Adrenal gland (tissue), 5 donors: ENCODE measurements around the gene FCN2.

Experiments used
- CTCF ChIP-seq, 6 experiments: fragments of 450-650 bp in 4 of 6; fragments of 200-600 bp in 2 of 6; sonication (generic) in 1 of 6; IDR thresholded peaks; 1 replicate in 5 of 6; 2 replicates in 1 of 6; pipeline versions ENCODE4 v1.5.1 to v1.8.0; 2016 to 2021; ENCODE audit warnings: antibody characterized with exemption in 6 of 6, mild to moderate bottlenecking in 2 of 6, moderate library complexity in 1 of 6
- POLR2A ChIP-seq, 2 donors: fragments of 450-650 bp; IDR thresholded peaks; one replicate each; pipeline ENCODE4 v1.6.1; 2017; ENCODE audit warnings: antibody characterized with exemption in 2 of 2, mild to moderate bottlenecking in 2 of 2, moderate library complexity in 1 of 2
- donor health status: DM: no; HTN: no; CAD: no.

DNA sequence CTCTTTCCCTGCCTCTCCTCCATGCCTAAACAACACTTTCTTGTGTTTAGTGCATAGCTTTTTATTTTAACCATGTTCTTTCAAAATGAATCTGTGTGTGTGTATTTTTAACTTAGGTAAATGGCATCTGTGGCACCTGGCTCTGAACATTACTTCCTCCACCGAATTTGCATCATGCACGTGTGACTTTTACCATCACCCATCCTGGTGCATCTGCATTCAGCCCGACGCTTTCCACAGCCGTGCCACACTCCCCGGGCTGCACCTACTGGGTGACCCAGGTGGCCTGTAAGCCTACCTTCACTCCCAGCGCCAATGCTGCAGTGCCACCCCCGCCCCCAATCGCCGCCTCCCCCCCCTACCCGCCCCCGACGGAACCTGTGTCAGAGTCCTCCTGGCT is 49.8 kb downstream of the FCN2 start:
- TF ChIP-seq CTCF (IDR thresholded peaks at IDR 0.05) (no peak), POLR2A (IDR thresholded peaks at IDR 0.05) (no peak)
